HG03095 (cell line): ENCODE results near the gene PCDH9.

ENCODE experiments used
- ATAC-seq: cut with Tn5 transposase; IDR thresholded peaks from one replicate; pipeline ENCODE4 v1.9.1; 2021; ENCODE audit warnings: moderate library complexity; ENCODE audit not compliant: unreplicated experiment

The PCDH9 gene

DNA sequence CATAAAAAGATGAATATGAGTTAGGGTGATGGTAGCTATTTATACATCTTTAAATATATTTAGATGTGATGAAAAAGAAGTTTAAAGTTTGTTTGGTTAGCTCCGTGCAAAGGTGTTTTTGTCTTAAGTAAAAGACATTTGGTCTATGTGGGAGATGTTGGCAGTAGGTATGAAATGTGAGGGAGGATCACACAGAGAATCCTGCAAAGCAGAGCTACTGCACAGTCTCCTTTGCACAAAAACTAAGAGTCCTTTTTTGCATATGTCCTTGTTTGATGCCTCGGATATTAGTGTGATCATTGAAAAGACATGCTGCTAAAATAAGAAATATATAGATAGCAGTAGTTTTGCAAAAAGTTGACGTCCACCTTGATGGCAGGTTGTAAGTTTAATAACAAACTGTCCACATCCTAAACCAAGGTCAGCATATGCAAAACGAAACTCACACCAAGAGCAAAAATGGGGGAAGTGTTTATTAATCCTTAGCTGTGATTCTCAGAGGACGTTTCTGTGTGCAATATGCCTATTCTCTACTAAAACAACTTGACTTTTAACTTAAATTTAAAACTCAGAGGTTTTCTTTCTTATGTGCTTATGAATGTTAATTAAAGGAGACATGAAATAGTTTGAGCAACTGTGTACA lies 870.1 kb downstream of the PCDH9 start:
- no peak for ATAC-seq

DNA sequence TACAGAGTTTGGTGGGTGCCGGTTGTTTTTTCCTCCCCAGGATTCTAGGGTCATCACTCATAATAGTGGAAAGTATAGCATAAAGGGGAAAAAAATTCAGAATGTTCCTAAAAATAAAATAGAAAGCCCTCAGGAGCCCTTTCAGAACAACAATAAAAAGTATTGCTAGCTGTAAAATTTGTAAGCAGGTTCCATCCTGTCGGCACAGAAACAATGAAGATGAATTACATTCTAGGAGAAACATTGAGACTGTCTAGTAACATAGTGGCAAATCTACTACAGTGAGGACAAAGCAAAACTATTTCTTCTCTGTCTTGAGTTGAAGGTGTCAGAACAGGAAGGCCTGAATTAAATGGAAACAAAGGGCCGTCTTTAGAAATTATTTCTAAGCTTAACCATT lies 870.7 kb downstream of the PCDH9 start:
- no peak for ATAC-seq

DNA sequence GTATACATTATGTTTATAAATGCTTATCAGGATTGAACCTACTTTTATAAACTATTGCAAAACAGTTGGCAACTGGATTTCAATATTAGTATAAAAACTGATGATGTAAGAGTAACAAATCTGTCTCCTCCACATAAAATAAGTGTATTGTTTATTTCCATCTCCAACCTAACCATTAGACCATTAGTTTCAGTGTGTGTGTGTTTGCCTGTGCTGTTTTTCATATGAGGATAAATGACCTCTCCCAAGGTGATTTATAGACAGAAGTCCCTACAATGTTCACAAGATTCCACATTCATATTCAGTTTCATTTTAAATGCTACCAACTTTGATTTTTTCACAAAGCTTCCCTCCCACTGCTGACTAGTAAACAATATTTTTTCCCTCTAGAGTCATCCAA lies 871.6 kb downstream of the PCDH9 start:
- ATAC-seq: no peak

DNA sequence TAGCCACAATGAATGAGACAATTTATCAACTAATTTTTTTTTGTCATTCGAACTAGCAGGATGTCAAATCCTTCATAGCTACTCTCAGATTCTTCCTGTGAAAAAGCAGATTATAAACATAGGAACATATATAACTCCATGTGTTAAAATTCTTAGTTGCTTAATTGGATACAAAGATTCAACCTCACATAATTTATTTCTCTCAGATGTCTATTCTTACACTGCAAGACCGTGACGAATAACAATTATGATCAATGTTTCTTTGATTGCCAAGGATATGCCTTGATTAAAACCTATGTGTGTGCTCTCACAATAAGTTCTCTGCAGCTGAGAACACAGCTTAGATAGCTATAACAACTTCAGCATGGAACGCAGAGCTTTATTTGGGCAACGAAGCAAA lies 872.7 kb downstream of the PCDH9 start:
- no peak for ATAC-seq

DNA sequence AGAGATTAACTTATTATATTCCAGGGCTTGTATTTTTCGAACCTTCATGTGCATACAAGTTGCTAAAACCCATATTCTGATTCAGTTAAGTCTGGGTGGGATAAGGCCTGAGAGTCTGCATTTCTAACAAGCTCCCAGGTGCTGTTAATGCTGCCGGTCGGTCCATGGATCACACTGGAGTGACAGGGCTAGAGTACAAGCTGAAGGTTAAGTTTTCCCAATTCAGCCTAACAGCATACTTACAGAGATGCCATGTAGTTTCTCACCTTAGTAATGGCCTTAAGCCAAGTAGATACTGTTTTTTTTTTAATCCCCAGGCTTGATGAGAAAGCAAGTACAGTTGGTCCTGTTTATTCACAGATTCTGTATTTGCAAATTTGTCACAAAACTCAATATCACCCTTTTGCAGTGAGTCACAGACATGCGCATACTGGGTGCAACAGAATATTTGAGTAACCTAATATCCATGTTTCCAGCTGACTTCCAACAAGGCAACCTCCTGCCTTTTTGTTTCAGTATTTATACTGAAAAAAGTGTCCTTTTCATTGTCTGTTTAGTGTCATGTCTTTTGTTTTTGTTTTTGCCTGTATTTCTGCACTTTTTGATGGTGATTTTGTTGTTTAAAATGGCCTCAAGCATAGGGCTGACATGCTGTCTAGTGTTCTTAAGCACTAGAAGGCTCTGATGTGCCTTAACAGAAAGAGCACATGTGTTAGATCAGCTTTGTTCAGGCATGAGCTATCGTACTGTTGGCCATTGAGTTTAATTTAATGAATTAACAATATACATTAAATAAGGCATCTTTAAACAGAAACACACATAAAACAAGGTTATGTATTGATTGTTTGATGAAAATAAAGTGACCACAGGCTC lies 875.0 kb downstream of the PCDH9 start:
- ATAC-seq: no peak

DNA sequence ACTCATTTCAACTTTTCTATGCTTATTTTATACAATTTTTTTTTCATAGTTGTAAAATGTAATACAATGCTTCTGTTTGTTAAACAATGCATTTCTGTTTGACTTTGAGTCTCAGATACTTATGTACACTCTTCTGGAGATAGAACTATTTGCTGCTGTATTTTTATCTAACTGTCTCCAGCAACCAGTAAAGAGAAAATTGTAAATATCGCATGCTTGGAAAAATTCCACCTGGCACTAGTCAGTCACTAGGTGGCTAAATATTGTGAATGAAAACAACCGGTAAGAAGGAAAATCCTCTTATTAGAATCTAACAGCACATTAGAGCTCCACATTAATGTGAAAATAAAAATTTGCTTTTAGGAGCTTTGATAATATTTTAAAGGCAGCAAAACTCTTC lies 876.5 kb downstream of the PCDH9 start:
- no peak for ATAC-seq

DNA sequence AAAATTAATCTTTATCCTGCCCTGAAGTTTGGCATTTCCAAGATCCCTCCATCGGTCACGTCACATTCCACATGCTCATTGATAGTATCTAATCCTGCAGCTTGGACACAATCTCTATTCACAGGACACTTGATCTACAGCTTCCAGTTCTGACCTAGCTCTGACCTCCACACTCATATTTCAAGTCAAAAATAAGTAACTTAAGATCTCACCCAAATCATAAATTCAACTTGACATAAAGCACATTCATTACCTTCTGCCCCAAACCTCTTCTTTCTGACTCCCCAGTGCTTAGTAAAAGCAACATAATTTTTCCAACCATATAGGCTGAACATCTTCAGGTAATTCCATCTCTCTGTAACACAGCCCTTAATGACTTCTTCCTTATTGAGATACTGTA lies 880.2 kb downstream of the PCDH9 start:
- no peak for ATAC-seq

DNA sequence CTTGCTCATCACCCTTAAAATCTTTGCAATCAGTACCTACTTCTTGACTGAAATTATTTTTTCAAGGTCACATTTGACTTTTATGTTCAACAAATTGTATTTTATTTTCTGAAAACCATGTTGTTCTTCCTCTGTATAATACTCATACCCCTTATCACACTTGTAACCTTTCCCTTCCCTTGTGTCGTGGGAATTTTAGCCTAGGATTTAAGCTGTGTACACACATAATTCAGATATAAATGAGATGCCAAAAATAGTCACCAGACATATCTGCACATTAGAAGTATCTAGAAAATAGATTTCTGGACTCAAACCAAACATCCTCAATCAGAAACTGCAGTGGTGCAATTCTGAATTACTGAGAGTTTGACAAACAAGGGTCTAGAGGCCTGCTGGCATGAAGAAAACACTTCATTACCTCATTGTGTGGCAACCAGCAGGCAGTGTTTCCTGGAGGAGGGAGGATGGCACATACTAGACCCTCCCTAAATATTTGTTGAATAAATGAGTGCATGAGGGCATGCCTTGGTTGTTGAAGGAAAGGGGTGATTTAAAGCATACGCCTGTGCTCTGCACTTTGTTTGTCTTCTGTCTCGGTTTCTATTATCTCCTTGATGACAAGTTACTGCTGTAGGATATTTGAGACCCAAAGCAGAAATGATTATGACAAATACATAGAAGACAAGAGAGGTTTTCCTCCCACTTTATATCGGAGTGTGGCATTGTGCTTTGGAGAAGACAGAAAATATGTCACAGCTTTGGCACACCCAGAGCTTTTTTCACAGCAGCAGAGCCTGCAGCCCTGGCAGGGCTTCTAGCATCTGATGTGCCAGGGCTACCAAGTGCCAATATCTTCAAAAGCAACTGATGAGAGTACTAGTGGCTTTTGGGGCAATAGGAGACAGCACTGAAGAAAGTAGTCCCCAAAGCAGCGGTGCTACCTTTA lies 881.1 kb downstream of the PCDH9 start:
- ATAC-seq: no peak

DNA sequence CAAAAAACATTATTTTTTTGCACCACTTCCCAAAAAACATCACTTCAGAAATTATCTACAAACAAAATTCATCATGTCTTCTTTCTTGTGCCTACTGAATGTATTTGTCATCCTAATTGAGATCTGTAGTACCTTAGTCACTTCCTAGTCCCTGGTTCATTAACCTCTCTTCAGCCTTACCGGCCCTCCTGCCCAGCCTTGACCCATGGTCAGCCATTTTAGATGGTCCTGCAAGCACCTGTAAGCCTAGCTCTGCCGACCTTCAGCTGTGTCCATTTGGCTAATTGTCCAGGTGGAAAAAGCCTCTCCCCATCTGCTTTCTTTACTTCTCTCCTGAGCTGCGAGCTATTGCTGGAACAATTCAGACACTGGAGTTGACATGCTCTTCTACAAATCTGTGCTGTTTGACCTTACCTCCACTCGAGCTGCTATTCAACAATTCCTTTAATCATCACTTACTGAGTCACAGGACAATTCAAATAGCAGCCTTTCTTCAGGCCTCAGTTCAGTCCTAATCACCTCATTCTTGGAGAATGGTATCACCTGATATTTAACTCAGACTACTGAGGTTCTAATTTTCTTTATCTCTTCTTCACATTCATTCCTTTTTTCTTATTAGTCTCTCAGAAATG lies 882.5 kb downstream of the PCDH9 start:
- ATAC-seq: no peak

DNA sequence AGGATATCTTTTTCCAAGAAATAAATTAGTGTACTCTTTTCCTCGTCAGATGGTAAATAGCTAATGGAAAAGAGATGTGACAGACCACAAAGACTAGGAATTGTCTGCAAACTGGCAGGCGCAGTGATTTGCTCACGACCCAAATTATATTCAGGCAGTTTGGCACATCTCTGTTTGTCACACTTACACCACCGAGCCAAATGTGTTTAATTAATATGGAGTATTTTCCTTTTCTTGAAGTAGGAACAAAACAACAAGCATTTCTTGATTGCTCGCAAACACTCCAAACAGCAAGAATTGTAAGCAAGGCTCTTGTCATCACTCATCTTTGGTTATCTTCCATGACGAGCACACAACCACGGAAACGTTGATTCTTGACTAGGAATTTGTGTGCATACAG lies 884.2 kb downstream of the PCDH9 start:
- no peak for ATAC-seq

DNA sequence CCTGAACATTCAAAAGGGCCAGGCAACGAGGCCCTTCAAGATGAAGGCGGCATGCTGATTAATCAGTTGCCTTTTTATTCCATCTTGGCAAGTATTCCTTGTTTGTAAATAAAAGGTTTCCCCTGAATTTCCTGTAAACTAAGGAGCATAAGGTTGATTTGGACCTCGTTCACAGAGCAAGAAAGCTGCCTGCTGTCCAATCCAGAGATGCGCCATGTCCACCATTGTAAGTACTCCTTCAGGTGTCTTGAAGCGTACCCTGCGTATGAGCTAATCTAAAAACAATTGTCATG lies 884.7 kb downstream of the PCDH9 start:
- ATAC-seq: no peak

DNA sequence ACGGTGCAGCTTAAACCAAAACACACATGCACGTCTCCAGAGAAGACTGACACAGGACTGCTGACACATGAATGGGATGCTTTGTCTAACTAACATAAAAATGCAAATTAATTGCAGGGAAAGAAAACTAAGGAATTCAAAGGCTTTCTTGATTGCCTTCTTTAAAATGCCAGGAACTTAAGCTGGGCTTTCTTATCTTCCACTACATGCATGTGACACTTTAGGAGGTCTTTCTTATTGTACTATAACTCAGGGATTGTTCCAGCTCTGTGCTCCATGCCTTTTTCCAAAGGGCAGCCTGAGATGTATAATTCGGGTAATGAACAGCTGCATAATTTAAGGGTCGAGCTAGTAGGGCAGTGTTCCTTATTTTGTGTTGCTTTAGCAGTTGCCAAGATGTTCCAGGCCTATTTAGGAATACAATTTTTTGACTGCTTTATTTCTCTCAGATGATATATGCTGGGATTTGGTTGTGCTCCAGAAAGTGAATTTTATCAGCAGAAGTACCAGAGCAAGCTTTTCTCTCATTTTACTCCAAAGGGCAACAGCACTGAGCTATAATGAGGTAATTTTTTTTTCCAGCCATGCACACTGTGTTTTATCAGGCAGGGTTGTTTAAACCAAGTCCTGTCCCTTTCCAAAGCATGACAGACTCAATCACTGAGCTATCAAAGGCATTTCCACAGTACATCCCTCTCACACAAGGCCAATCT lies 885.2 kb downstream of the PCDH9 start:
- ATAC-seq: no peak

DNA sequence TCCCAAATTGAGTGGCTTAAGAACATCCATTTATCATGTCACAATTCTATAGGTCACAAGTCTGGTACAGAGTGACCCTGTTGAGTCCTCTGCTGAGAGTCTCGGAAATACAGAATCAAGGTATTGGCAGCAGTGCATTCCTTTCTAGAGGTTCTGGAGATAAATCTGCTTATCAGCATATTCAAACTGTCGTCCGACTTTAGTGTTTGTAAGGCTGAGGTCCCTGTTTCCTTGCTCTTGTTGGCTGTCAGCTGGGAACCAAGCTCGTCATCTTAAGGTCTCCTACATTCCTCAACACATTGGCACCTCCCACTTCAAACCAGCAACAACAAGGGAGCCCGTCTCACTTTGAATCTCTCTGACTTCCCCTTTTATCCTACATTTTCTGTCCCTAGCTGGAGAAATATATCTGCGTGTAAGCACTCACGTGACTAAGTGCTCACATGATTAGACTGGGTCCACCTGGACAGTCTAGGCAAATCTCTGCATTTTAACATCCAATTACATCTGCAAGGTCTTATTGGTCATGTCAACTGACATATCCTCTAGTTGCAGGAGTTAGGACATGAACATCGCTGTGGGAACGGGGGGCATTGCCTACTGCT lies 886.8 kb downstream of the PCDH9 start:
- ATAC-seq: no peak

DNA sequence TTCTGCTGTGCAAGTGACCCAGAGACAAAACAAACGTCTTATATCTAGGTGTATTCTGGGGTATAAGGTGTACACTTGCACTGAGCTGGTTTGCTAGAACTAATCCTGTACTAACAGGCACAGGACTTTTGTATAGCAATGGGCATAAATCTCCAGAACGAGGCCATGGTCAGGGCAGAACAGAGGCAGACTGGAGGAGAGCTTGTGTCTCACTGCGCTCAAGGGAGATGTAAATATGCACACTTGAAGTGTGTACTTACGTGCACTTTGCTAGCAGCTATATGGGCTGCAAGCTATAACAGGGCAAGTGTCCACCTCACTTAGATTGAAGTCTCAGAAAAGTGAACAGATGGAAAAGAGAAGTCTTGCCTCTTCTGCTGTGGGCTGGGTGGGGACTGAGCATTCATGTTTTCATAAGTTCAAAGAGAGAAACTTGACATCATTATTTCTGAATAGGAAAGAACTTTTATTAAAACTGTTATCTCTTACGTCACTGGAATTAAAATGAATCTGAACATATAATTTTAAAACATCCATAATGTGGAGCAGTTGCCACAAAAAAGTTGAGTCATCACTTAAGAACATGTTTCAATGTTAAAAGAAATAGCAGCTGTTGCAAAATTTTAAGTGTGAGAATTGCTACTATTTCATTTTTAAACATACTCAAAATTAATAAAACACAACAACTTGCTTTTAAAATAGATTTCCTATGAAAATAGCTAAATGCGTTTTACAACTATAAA lies 888.3 kb downstream of the PCDH9 start:
- ATAC-seq: no peak

DNA sequence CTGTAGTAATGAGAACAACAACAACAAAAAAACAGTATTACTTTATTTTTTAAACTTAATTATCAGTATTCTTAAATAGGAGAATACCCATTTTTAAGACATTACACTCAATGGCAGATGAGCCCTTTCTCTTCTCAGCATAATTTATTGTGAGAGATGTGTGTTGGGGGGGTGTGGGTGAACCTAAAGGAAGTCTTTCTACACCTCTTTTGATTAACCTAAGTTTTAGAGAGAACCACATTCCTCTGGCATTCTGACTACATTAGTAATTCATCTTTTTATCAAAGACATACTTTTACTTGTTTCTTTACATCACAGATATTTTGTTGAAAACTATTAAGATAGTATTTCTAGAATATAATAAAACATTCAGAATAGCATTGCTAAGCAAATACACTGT lies 890.9 kb downstream of the PCDH9 start:
- ATAC-seq: no peak

DNA sequence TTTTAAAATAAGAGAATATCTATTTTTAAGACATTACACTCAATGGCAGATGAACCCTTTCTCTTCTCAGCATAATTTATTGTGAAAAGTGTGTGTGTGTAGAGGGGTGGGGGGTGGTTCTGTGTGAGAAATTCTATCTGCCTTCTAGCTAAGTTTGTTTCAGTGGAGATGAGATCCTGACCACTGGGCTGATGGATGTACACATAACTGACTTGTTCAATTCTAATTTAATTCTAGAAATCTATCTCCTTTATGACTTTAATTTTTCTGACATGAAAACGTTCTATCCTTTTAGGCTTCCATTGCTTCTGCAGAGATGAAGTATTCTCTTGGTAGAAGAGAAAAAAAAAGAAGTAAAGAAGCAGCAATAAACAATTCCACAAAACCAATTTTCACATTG lies 891.6 kb downstream of the PCDH9 start:
- no peak for ATAC-seq

DNA sequence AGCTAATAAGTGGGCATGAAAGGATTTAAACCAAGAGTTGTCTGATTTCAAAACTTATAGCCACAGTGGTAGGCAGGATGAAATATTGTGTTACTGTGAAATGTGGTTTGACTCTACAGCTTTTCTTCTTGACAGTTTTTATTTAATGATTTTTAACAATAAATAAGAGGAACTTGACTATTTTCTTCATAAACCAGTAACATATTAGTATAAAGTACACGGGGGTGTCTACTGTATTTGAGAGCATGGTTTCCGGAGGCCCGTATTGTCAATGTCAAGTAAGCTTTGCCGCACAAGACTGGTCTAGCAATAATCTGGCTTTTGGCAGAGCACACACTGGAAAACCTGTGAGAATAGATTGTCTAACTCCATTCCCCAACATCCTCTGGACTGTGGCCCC lies 894.5 kb downstream of the PCDH9 start:
- no peak for ATAC-seq

DNA sequence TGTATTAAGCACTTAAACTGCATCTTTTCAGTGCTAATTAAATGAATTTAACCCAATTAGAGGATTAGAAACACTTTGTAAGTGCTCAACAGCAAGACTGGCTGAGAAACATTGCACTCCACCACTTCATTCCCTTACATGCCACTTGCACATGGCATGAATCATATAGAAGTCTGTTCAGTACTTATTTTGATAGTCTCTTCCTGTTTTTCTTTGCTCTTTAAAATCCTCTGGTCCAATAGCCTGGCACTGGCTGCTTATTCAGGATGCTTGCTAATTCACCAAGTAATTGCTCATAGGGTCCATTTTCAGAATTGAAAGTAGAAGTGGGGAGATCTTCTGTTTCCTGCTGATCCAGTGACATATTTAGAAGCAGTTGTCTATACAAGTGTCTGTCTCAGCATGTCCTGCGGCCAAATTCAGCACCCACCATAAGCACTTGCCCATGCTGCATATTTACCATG lies 900.1 kb downstream of the PCDH9 start:
- no peak for ATAC-seq

DNA sequence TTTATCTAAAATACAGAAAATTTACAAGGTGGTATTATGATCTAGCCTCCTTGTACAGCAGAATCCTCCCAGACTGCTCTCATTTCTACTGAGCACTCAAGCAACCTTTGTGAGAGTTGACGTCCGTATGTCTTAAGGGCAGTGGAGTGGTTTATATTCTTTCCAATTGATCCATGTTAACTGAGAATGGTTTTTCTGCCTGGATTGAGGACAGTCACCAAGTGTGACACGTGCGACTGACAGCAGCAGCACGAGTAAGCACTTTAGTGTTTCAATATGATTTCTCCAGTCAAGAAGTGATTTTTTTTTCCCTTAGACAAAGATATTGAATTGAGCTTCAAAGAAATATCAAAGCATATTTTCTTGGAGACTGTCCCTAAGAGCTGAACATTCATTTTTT lies 901.7 kb downstream of the PCDH9 start:
- ATAC-seq: no peak
